Testis (tissue), 2 donors: ENCODE measurements around the gene TNS2.

Experiments
- CTCF ChIP-seq, 3 experiments: fragments of 450-650 bp in 2 of 3; fragments of 200-600 bp in 1 of 3; sonication (generic) in 1 of 3; IDR thresholded peaks; one replicate each; pipeline ENCODE4 v1.5.1; 2016 to 2019; ENCODE audit warnings: antibody characterized with exemption in 3 of 3, mild to moderate bottlenecking in 2 of 3, moderate library complexity in 1 of 3
- POLR2A ChIP-seq: fragments of 450-650 bp; IDR thresholded peaks from one replicate; pipeline ENCODE4 v1.6.1; 2017; ENCODE audit warnings: antibody characterized with exemption, mild to moderate bottlenecking, moderate library complexity

DNA sequence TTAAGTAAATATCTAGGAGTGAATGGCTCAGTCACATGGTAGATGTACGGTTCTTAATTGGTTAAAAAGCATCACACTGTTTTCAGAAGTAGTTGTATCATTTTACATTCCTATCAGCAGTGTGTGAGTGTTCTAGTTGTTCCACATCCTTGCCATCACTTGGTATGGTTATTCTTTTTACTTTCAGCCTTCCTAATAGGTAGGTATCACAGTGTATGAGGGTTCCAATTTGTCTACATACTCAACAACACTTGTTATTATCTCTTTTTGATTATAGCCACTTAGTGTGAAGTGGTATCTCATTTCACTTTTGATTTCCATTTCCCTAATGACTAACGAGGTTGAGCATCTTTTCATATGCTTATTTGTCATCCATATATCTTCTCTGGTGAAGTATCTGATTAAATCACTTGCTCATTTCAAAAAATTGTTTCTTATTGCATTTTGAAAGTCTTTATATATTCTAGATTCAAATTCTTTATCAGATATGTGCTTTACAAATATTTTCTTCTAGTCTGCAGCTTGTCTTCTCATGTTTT lies 32.8 kb downstream of the TNS2 start:
- no peak for TF ChIP-seq CTCF (IDR thresholded peaks at IDR 0.05)
- TF ChIP-seq POLR2A = no peak
